Retina (tissue), 1 donor: ENCODE measurements around the gene RAI14.
A peak's percentile ranks its signal among the peaks of the same experiment; 100 is the strongest.
"Not testable (repeated sequence)": the region's sequence is repeated elsewhere in the genome, so short reads cannot be mapped to it uniquely, and the experiment has no call there.

Source experiments
- DNase-seq: peaks from one replicate; pipeline ENCODE4 v3.0.0-alpha.2; 2016

The RAI14 gene

DNA sequence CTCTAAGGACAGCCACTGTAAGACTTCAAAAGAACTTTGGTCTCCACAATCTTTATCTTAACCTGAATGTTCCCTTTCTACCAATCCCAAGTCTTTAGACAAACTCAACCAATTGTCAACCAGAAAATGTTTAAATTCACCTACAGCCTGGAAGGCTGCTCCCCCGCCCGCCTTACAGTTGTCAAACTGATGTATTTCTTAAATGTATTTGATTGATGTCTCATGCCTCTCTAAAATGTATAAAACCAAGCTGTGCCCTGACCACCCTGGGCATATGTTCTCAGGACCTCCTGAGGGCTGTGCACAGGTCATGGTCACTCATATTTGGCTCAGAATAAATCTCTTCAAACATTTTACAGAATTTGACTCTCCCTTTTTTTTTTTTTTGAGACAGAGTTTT is 45.3 kb downstream of the RAI14 start:
- not testable (repeated sequence) for DNase-seq

DNA sequence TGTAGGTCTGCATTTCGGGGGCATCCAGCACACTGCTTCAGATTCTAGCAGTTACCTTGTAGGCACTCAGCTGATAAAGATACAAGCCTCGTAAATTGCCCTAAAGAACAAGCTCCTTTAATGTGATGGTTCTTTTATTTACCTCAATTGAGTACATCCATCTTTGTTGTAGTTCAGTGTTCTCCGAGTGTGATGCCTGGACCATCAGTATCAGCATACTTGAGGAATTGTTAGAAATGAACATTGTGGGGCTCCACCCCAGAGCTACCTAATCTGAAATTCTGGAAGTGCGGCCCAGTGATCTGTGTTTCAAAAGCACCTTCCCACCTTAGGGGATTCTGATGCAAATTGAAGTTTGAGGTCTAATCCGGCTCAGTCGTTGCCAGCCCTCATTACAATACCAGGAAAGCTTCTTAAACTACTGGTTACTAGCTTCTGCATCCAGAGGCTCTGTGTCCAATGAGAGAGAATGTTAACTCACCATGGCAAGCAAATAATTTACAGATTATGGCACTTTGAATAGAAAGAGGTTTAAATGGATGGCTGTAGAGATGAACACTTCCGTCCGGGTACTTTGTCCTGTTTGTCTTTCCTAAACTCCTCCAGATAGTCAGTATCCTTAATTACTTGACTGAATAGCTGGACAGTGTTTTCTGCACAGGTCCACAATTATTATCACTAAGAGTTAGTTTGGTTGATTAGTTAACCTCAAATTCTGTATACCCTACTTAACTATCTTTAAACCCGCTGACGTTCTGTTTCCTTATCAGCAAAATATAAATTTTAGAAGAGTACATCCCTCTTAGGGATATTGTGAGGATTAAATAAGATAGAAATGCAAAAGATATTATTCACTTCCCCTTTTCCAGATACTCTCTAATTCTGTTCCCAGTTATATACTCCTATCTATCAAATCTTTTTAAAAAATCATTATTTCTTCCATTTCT is 47.9 kb downstream of the RAI14 start:
- DNase-seq = no peak

DNA sequence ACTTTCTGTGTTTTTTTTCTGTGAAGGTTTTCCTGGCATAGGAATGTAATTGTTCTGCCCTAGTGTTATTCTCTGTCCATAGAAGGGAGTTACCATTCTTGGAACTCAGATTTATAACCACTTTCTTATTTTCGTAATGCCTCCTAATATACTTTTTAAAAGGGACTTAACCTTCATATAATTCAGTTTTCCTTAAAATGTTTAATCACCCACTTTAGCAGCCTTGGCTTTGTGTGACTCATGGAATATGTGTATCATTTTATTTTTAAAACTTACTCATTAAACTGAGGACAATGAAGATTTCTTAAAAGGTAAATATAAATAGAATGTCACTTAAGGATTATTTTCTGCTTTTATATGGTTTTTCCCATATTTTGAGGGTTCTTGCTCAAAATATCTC is 50.0 kb downstream of the RAI14 start:
- no peak for DNase-seq

DNA sequence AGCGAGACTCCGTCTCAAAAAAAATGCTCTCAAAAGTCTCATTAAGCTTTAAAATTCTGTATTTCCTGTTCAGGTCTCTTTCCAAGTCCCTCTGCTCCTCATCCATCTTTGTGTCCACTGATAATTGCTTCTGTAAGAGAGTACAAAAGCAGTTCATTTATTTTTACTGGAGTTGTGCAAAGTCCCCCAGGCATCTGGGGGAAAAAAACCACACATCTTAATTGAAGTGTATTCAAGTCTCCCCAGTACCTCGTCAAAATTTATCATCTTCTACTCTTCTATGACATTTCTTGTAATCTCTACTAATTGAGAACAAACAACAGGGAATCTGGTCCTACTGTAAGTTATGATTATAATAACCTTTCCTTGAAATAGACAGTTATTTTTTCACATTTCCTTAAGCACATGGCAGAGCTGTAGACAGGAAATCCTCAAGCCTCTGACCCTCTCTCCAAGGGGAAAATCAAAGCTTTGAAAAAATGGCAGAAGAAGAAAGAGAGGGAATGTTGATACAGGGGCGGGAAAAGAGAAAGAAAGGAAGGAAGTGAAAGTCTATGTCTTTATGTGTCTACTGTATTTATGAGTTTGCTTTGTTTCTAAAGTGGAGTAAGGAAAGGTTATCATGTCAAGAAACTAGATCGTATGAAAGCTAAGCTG is 51.5 kb downstream of the RAI14 start:
- no peak for DNase-seq

DNA sequence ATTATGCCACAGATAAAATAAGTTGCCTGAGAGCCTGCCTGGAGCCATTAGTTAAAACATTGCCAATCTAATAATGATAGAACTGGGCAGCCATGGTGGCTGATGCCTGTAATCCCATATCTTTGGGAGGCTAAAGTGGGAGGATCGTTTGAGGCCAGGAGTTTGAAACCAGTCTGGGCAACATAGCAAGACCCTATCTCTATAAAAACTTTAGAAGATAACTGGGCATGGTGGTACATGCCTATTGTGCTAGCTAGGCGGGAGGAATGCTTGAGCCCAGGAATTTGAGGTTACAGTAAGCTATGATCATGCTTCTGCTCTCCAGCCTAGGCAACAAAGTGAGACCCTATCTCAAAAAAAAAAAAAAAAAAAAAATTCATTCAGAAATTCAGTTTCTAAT is 52.6 kb downstream of the RAI14 start:
- DNase-seq = no peak

DNA sequence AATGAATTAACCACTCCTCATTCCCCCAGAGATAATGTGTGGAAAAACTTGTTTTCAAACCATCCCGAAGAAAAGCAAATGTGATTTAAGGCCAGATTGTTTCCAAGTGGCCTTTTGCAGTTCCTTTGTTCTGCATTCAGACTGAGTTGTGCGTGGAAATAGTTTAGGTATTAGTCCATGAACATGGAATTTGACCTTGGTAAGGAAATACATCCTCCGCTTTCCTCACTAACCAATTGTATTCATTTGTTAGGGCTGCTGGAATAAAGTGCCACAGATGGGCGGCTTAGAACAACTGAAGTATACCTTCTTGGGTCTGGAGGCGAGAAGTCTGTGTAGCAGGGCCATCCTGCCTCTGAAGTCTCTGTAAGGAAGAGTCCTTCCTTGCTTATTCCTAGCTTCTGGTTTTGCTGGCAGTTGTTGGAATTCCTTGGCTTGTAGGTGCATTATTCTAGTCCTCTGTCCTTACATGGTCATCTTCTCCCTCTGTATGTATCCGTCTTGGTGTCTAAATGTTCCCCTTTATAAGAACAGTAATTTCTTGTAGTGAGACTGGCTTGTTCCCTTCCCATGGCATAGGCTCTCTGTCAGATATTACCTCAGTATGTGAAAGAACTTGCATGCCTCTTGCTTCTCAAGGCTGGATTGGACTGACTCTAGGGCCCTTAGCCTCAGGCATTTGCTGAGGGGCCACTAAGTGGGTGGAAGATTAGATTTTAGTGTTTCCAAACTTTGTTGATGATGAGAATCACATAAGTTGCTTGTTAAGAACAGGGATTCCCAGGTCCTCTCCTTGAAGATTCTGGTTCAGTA is 53.9 kb downstream of the RAI14 start:
- no peak for DNase-seq

DNA sequence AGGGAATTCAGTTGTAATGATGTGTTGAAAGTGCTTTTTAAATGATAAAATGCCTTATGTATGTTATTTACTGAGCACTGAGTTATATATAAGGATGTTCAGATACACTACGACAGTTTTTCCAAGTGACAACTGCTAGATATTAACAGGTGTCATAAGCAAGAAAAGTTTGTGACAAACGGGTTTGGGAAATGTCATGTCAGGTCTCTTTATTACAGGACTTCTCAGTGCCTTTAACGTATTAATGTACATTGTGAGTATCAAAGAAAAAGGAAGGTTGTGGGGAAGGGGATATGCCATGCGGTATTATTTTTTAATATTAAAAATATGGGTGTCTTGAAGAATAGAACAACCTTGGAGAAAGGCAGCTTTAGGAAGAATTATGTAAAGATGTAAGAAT is 56.4 kb downstream of the RAI14 start:
- no peak for DNase-seq

DNA sequence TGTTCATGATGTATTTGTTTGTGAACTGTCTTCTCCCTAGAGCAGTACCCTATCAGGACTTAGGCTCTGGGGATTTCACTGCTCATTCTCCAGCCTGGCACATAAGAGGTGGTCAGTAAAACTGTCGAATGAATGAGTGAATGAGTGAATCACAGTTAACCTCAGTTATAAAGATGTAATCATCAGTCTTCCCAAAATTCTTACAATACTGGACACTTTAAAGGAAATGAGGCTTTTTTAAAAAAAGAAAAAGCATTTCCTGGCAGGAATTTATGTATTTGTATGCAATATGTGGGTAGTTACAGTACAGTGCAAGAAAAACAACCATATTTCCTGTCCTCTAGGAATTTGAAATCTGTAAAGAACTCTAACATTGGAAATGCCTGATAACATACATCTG is 59.6 kb downstream of the RAI14 start:
- no peak for DNase-seq

DNA sequence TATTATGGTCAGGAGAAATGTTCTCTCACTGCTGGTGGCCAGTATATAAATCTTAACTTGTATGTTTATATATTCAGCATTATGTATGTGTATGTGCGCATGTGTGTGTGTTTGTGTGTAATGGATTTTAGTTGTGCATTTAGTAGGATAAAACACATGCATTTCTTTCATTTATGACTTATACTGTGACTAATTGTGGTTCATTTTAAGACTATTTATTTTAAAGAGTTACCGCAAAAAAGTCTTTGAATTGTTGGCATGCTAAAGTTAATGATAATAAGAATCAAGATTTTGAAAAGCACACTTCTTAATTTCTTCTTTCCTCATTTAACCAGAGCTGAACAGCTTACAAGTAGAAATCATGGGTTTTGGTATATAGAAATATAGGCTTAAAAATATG is 60.9 kb downstream of the RAI14 start:
- no peak for DNase-seq

DNA sequence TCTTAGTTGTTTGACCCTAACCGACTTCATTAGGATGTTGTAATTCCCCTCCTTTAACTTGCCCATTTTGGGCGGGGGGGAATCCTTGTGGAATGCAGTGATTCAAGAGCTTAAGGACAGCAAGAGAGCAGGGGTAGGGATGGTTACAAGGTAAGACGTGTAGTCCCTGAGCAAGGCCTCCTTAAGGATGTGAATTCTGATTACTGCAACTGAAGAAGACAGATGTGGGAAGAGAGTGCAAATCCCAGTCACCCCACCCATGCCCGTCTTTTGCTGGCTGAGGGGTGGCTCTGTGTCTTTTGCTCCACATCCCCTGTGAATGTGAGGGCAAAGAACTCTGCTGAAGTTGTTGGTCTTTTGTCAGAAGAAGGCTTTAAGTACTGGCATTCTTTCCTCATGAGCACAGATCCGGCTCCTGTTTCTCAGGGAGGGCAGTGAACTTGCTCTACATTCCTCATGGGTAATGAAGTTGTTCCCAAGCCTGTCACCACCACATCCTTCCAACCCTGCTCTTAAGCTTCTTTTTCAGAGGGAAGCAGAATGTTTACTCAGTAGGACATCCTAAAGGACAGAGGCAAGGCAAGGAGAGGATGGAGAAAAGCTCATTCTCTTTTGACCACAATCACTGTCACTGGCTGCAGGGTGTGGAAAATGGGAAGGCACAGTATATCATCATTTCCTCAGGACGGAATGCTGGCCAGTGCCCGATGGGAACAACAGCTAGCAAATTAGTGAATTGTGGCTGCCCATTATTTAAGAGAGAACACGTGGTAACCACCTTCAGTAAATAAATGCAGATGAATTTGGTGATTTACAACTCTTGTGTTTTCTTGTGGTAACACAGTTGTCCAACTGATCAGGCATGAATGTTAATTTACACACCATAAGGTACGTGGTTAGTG is 61.5 kb downstream of the RAI14 start:
- DNase-seq = peak; percentile 53

DNA sequence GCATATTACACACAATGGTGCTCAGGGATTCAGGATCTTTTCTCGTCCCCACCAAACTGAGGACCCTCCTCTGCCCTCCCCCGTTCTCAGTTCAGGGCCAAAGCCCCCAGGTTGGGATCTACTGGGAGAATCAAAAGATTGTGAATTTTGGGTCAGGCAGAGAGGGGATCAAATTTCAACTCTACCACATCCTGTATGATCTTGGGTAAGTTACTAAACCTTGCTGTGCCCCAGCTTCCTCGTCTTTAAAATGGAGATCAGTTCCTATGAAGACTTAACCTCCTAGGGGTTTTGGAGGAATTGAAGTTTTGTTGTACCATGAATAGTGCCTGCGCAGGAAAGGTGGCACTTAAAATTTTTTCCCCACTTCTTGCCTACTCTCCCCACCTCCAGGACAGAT is 62.4 kb downstream of the RAI14 start:
- DNase-seq = no peak

DNA sequence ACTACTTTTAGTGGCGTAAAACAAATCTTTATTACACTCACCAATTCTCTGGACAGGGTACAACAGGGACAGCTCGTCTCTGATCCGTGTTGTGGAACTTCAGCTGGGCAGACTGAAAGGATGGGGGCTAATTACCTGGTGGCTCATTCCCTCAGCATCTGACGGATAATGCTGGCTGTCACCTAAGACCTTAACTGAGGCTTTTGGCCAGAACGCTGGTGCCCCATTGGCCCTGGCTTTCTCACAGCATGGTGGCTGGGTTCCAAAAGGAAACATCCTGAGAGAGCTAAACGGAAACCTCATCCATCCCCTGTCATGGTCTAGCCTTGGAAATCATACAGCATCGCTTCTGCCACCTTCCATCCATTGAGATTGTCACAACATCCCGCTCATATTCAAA is 62.9 kb downstream of the RAI14 start:
- DNase-seq = no peak

DNA sequence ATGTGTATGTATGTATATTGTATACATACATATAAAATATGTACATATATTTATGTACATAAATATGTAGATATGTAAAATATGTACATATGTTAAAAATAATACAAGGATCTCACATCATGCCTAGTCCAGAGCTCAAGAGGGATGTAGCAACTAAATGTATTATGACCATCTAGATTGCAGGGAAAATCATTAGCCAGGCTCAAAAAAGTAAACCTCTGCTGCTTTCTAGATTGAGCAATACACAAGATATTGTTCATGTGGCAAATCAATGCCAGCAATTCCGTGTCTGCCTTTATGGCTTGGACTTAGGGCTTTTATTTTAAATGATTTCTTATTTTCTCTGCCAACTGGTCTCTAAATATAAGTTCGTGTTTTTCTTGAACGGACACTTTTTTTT is 65.2 kb downstream of the RAI14 start:
- DNase-seq = no peak

DNA sequence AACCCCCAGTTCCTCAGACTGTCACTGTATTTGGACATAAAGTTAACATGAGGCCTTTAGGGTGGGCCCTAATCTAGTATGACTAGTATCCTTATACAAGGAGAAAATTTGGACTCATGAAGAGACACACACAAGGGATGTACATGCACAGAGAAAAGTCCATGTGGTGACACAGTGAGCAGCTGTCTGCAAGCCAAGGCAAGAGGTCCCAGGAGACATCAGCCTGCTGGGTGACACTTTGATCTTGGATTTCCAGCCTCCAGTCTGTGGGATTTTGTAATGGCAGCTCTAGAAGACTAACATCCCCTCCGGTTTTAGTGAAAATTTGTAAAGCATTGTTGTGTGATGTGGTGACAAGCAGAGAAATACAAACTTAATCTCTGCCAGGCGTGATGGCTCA is 66.1 kb downstream of the RAI14 start:
- no peak for DNase-seq

DNA sequence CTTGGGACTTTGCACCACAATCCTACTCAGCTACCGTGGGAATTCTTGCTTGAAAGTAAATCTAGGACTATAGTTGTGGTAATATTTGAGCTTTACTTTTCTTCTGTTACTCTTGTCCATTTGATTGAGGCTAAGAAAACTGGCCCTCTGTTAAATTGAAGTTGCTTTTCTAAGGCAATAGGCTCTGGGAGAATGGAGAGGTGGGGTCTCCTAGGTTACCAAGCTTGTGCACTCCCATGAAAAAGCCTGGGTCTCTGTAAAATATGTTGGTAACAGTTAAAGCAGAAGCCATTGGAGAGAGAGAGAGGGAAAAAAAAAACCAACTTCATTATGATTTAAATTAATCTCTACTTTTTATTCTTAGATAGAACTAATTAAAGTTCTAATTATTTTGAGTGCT is 68.6 kb downstream of the RAI14 start:
- no peak for DNase-seq

DNA sequence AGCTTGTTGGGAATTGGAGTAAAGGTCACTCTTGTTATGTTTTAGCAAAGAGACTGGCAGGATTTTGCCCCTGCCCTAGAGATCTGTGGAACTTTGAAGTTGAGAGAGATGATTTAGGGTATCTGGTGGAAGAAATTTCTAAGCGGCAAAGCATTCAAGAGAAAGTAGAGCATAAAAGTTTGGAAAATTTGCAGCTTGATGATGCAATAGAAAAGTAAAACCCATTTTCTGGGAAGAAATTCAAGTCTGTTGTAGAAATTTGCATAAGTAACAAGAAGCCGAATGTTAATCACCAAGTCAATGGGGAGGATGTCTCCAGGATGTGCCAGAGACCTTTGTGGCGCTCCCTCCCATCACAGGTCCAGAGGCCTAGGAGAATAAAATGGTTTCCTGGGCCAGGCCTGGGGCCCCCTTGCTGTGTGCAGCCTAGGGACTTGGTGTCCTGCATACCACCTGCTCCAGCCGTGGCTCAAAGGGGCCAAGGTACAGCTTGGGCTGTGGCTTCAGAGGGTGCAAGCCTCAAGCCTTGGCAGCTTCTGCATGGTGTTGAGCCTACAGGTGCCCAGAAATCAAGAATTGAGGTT is 71.1 kb downstream of the RAI14 start:
- not testable (repeated sequence) for DNase-seq

DNA sequence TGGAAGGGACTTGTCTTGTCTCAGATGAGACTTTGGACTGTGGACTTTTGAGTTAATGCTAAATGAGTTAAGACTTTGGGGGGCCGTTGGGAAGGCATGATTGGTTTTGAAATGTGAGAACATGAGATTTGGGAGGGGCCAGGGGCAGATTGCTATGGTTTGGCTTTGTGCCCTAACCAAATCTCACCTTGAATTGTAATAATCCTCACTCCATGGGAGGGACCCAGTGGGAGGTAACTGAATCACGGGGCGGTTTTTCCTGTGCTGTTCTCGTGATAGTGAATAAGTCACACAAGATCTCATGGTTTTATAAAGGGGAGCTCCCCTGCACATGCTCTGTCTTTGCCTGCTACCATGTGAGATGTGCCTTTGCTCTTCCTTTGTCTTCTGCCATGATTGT is 72.1 kb downstream of the RAI14 start:
- no peak for DNase-seq

DNA sequence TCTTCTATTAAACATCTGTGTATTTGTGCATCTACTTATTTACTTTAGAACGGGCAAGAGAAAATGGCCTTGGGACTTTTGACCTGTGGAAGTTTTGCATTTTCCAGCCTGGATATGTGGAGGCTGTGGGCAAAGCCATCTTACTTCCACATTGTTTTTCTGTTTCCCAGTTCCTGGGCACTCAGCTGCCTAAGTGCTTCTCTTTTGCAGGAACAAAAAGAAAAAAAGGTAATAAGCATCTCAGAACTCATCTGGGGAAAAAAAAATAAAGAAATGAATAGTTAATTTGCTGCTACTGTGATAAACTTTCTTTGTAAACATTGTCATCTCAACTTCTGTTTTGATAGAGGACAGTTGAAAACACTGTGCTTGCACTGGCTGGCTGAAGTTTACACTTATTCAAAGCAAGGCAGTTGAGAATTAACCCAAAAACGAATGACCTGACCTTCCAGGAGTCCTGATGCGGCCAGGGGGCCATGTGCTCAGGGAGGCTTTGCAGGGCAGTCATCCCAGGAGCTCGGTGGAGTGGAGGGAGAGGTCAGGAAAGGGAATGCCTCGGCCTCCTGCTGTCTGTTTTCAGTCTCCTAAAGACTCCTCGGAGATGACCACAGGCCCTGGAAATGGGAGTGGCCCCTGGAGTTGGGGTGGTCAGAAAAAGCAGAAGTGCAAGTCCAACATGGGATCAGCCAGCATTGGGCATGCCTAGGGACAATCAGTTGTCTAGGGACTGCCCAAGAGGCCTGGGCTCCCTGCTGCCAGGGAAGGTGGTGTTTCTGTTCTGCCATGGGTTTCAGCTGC is 75.5 kb downstream of the RAI14 start:
- no peak for DNase-seq

DNA sequence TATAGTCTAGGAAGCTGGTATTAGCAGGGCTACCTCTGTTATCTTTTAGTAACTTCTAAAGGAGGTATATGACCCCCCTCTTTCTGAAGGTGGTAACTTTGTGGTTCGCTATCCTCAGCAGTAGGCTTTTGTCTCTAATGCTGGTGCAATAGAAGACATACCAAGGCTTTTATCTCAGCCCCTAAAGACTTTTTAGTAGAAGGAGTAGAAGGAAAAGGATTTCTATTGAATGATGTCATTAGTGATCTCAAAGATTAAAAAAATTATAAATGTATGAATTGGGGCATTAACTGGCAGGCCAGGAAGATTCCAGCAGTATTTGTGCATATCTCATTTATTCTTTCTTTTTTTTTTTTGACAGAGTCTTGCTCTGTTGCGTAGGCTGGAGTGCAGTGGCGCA is 78.2 kb downstream of the RAI14 start:
- no peak for DNase-seq

DNA sequence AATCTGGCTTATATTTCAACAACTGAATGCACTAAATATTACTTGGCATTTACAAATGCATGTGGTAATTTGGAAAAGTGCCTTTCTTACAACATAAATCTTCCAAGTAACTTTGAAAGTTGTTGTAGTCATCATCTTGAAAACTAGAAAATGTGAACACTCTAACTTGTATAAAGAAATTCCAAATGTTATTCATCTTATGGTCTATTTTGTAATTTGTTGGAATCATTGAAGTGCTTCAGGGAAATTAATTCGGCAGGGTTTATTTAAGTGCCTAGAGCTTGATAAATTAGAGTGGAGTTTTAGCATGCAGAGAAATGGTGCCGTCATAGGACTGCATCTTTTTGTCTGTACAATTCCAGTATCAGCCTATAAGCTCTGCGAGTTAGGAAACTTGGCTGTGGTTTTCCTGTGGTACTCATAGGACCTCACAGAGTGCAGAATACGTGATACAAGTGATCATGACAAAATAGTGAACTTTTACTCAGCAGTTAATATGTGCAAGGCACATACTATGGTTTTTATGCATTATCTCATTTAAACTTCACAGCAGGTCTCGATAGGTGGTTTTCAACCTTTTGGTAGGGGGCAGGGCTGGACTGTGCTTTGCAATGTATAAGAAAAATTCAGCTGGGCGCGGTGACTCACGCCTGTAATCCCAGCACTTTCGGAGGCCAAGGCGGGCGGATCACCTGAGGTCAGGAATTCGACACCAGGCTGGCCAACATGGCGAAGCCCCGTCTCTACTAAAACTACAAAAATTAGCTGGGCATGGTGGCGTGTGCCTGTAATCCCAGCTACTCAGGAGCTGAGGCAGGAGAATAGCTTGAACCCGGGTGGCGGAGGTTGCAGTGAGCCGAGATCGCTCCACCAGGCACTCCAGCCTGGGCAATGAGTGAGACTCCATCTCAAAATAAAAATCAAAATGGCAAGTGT is 79.6 kb downstream of the RAI14 start:
- no peak for DNase-seq
